IPS-15b (cell line): ENCODE measurements around the gene CACNA2D1.

Experiments
- H3K27me3 ChIP-seq: one replicate; pipeline ENCODE4 v1.6.1; 2013; ENCODE audit warnings: low read length; ENCODE audit not compliant: control insufficient read depth, insufficient read depth
- H3K36me3 ChIP-seq: one replicate; pipeline ENCODE4 v1.6.1; 2013; ENCODE audit warnings: low read length; ENCODE audit not compliant: control insufficient read depth, insufficient read depth
- H3K4me1 ChIP-seq: one replicate; pipeline ENCODE4 v1.6.1; 2013; ENCODE audit warnings: mild to moderate bottlenecking, low read length; ENCODE audit not compliant: control insufficient read depth, insufficient read depth
- H3K4me3 ChIP-seq: one replicate; pipeline ENCODE4 v1.5.1; 2013; ENCODE audit warnings: low read depth, low read length
- H3K9ac ChIP-seq: one replicate; pipeline ENCODE4 v1.6.1; 2013; ENCODE audit warnings: low read depth, mild to moderate bottlenecking, low read length
- H3K9me3 ChIP-seq: one replicate; pipeline ENCODE4 v1.6.1; 2013; ENCODE audit warnings: mild to moderate bottlenecking, low read length; ENCODE audit not compliant: control insufficient read depth, insufficient read depth

Gene CACNA2D1

DNA sequence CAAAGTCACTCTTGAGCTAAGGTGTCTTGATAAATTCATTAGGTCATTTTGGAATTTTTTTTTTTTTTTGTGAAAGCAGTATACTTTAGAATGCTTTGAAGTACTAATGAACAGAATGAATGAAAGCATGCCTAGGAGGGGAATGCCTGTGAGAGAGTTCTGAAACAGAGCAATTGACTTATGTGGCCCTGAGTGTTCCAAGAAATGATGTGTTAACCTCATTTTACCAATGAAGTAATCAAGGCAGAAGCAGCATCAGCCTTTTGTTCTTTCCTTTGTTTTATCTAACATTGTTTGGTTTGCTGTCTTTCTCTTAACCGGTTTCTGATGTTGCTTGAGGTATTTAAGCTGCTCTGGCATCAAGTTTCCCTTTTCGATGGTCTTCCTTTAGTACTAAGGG lies 519.1 kb downstream of the CACNA2D1 start:
- peaks cover 8% of the 10 kb centered on the region for H3K4me1 ChIP-seq
- H3K4me3 ChIP-seq = no peak overlapping the region
- H3K36me3 ChIP-seq = no peaks in the 10 kb centered on the region
- no peaks in the 10 kb centered on the region for H3K9me3 ChIP-seq
- H3K27me3 ChIP-seq = no peaks in the 10 kb centered on the region
- H3K9ac ChIP-seq = no peak overlapping the region

DNA sequence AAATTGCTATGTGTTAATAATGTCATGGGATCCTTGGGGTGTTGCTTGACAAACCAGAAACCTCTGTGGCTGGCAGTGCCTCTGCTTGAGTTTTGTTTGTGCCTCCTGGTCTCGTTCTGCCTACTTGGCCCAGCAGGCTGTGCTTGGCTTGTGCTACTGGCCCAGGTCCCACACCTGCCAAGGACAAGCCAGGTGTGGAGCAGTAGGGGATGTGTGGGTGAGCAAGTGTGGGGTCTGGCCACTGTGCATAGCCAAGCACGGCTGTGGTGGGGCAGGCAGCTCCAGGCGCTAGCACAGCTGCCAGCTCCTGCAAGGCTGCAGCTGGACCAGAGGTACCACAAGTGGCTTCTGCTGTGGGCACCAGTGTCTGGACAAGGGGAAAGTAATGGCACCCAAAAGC lies 524.1 kb downstream of the CACNA2D1 start:
- Histone ChIP-seq H3K9me3 (no peaks in the 10 kb centered on the region), H3K36me3 (no peaks in the 10 kb centered on the region), H3K9ac (no peak overlapping the region), H3K4me3 (no peak overlapping the region), H3K27me3 (no peaks in the 10 kb centered on the region), H3K4me1 (peaks cover 3% of the 10 kb centered on the region)

DNA sequence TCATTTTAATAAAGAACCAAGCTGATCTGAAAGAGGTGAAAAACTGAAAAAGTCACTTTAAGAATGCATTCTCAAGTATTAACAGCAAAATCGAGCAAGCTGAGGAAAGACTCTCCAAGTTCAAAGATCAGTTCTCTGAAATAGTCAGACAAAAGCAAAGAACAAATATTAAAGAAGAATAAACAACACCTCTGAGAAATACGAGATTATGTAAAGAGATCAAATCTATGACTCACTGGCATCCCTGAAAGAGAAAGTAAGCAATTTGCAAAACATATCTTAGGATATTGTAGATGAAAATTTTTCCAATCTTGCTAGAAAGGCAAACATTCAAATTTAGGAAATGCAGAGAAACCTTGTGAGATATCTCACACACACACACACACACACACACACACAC lies 535.4 kb downstream of the CACNA2D1 start:
- H3K9me3 ChIP-seq = no peaks in the 10 kb centered on the region
- no peaks in the 10 kb centered on the region for H3K36me3 ChIP-seq
- no peaks in the 10 kb centered on the region for H3K27me3 ChIP-seq
- H3K4me3 ChIP-seq = no peak overlapping the region
- no peak overlapping the region for H3K9ac ChIP-seq
- H3K4me1 ChIP-seq = no peaks in the 10 kb centered on the region

DNA sequence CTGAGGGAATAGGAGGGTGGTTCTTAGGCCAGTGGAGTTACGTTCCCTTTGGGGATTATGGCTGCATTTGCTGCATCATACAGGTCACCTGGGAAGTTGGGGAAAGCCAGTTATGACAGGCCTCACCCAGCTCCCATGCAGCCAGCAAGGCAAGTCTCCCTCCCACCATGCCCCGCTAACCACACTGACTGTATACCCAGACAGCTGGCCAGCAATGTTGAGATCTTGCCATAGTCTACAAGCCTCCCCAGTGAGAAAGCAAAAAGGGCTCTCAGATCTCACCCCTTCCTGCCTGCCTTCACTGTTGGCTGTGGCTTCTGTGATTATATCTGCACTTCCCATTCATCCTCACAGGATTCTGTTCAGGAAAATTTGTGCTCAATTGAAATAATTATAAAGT lies 540.5 kb downstream of the CACNA2D1 start:
- no peaks in the 10 kb centered on the region for H3K36me3 ChIP-seq
- H3K27me3 ChIP-seq = no peaks in the 10 kb centered on the region
- no peaks in the 10 kb centered on the region for H3K4me1 ChIP-seq
- H3K9ac ChIP-seq = no peak overlapping the region
- no peaks in the 10 kb centered on the region for H3K9me3 ChIP-seq
- no peak overlapping the region for H3K4me3 ChIP-seq

DNA sequence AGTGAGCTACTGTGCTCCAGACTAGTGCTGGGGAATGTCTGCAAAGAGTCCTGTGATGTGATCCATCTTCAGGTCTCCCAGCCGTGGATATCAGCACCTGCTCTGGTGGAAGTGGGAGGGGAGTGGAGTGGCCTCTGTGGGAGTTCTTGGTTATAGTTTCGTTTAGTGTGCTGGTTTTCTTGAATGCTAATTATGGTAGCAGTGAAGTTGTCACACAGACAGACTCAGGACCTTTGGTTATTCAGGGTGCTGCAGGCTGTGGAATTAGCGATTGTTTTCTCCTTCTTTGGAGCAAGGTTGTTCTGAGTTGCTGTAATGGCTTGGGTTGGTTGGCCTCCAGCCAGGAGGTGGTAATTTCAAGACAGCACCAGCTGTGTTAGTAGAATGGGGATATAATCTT lies 541.0 kb downstream of the CACNA2D1 start:
- no peaks in the 10 kb centered on the region for H3K27me3 ChIP-seq
- H3K4me1 ChIP-seq = no peaks in the 10 kb centered on the region
- no peaks in the 10 kb centered on the region for H3K36me3 ChIP-seq
- H3K4me3 ChIP-seq = no peak overlapping the region
- H3K9ac ChIP-seq = no peak overlapping the region
- H3K9me3 ChIP-seq = no peaks in the 10 kb centered on the region
